H1 (cell line): Measurements from ENCODE around the gene NEB. TPM values are rescaled to one million over a fixed set of nuclear protein-coding genes. Genes with fewer than 3 reads are reported as not detected.

Source experiments
- CHD7 ChIP-seq: fragments of 300-600 bp; sonication (generic); IDR thresholded peaks from 2 replicates; pipeline ENCODE4 v1.7.1; 2012; ENCODE audit warnings: low read length, moderate library complexity, mild to moderate bottlenecking, inconsistent platforms; ENCODE audit not compliant: insufficient replicate concordance
- polyA plus RNA-seq, 7 experiments: library from polyadenylated mRNA; depleted of rRNA in 3 of 7; stranded (reverse) in 5 of 7; unstranded in 2 of 7; fragments of >200 nt in 5 of 7; fragments of 200-250 nt in 2 of 7; gene quantifications; 1 replicate in 5 of 7; 2 replicates in 1 of 7; 4 replicates in 1 of 7; pipeline versions ENCODE4 v1.2.1 to v1.2.3, GENCODE V29; 2011 to 2013; ENCODE audit warnings: missing spikeins in 2 of 7, mixed read lengths in 2 of 7
- total RNA-seq: library from RNA; stranded (reverse); fragmentation: NEBNext Ultra II Directional; extraction: Animal tissue kit (Norgen Biotek cat#: 25700); gene quantifications from 2 replicates; pipeline ENCODE4 v1.2.1, GENCODE V29; 2021

NEB gene
- total and polyA plus RNA-seq, 2 of the 8 experiments (the other 6 are each of a cell fraction or from before 2014, with no cell fraction given), result 1.4 to 2.5 TPM

DNA sequence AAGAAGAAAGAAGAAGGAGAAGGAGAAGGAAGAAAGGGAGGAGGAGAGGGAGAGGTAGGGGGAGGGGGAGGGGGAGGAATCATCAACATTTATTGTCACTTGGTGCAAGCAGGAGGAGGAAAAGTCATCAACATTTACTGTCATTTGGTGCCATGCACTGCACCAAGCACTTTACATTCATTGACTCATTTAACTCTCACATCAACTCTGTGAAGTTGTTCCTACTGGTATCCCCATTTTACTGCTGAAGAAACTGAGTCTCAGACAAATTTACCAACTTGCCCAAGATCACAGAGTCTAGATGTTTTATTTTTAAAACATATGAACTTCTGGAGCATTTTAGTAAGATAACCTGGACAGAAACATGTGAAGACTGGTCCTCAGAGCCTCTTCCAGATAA, 46.7 kb upstream of the NEB start (continued):
- no peak for TF ChIP-seq CHD7
